CD4-positive, alpha-beta T cell treated with Interleukin-6 for 4 hours (primary cell): ENCODE results near the gene SIDT1.

Source experiments
- DNase-seq: peaks from one replicate; pipeline ENCODE4 v3.0.0-alpha.2; 2020; ENCODE audit warnings: mixed read lengths

Gene SIDT1

DNA sequence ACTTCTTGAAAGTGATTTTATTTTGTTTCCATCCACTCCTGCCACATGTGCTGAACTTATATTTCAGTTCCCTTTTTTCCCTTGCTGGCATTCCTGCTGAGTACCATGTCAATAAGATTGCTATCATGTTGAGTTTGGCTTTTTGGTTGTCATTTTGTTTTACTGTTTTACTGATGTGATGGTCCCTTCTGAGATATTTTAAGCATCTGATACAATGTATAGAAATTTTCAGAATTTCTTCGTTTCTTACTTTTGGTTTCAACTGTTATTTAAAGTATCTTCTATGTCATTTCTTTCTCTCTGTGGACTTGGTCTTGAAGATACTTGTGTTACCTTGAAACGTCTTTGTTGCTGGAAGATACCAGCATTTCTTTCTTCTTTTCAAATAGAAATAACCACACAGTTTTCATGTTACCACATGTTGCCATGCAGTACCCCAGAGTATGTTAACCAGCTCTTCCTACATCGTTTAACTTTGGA lies 14.1 kb downstream of the SIDT1 start:
- DNase-seq: no peak

DNA sequence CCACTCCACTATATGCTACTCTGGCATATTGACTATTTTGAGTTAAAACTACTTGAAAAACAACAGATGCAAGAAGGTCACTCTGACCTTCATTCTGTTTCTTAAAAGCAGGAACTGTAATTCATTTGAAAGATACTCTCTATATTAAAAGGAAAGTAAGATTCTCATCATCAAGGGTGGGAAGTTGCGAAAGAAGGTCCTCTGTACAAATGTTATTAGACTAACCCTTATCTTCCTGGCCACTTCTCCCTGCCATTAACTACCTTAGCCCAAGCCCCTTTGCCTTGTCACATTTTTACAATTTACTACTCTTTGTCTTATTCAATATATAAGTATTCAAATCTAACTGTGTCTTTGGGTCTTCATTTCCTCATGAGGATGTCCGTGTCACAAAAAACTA lies 16.1 kb downstream of the SIDT1 start:
- no peak for DNase-seq

DNA sequence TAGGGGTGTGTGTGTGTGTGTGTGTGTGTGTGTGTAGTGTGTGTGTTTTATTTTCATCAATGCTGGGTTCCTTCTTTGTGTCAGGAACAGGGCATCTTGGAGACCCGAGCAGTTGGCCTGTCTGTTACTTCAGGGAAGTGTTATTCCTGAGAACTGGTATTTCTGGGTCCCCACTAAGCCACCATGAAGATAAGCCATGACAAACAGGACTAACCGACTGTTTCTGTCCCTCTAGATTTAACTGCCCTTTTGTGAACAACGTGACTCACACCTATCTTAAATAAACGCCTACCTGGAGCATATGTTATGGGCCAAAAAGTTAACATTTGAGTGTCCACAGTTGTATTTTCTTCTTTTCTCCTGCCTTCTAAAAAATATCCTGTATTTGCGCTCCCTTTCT lies 19.5 kb downstream of the SIDT1 start:
- no peak for DNase-seq

DNA sequence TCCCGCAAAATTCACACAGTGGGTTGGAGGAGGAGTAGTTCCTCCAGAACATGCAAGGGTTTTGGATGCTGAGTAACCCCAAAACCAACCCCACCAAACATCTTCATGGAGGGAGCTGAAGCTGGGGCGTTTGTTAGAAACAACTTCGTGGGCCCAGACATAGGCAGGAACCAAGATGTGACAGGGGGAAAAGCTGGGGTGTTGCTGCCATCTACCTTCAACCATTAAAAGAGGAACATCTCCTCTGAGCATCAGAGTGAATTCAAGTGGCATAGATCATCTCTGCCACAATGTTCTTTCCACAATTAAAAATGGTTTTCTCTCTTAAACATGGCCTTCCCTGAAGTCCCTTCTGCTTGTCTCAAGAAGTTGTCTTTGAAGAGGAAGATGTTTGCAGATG lies 20.5 kb downstream of the SIDT1 start:
- DNase-seq: peak; percentile 52

DNA sequence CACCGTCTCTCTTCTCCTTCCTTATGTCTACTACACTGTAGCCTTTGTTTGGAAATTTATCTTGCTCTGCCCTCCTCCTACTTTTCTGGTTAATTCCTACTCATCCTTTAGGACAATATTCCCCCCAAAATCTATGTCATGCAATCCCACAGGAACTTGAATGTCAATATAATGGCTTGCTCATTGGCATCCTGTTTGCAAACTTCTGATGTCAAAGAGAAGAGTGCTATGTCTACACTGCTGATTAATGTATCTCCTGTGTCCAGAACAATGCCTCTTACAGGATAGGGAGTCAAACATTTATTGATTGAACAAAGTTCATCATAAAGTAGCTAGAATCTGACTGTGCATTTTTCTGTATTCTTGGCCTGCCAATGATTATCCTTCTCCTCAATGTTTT lies 22.8 kb downstream of the SIDT1 start:
- no peak for DNase-seq

DNA sequence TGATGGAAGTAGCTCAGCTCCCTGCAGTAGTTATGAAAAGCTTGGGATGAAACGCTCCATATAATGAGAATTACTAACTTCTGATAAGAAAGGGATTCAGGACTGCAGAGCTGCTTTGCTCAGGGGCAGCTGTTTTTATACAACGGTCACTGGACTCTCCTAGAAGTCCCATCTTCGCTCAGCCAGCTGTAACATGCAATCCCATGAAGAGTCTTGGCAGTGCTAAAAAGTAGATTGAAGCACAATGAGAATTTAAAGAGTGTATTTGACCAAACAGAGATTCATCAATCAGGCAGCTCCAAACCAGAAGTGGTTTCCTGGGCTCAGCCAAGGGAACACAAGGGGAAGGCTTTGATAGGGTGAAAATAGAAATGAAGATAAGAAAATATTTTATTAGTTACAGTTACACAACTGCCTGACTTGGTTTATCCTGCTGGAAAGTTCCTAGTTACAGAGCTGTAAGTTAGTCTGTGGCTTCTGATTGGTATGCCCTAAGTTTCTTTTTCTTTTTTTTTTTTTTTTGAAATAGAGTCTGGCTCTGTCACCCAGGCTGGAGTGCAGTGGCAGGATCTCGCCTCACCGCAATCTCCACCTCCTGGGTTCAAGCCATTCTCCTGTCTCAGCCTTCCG lies 24.1 kb downstream of the SIDT1 start:
- no peak for DNase-seq

DNA sequence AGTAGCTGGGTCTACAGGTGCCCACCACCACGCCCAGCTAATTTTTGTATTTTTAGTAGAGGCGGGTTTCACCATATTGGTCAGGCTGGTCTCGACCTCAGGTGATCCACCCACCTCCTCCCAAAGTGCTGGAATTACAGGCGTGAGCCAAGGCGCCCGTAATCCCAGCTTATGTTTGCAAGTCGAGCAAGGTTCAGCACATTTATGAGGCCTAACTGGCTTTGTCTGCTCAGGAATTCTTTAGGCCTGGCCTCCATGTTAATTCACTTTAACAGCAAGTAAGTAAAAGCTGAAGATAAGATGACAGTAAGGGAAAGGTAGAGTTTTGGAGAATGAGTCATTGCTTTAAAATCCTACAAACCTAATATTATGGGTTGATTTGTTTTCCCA lies 24.6 kb downstream of the SIDT1 start:
- no peak for DNase-seq

DNA sequence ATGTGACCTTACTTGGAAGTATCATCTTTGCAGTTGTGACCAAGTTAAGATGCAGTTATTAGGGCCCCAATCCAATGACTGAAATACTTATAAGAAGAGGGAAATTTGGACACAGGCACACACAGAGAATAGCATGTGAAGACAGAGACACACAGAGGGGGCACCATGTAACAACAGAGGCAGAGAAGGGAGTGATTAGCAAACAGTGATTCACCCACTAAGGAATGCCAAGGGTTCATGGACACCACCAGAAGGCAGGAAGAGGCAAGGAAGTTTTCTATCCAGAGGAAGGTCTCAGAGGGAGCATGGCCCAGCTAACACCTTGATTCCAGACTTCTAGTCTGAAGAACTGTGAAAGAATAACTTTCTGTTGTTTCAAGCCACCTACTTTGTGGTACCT lies 25.0 kb downstream of the SIDT1 start:
- DNase-seq: no peak

DNA sequence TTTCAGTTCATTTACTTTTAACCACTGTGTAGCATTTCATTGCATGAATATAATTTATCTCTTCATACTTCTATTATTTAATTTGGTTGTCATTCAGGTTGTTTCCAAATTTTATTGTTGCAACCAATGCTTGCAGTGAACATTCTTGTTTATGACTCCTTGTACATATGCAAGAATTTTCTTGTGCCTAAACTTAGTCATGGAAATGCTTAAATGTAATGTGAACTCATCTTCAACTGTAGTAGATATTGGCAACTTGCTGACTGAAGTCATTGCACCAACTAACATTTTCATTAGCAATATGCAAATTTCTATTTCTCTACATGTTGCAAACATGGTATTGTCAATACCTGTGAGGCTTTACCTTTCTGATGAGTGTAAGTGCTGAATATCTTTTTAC lies 26.7 kb downstream of the SIDT1 start:
- DNase-seq: no peak

DNA sequence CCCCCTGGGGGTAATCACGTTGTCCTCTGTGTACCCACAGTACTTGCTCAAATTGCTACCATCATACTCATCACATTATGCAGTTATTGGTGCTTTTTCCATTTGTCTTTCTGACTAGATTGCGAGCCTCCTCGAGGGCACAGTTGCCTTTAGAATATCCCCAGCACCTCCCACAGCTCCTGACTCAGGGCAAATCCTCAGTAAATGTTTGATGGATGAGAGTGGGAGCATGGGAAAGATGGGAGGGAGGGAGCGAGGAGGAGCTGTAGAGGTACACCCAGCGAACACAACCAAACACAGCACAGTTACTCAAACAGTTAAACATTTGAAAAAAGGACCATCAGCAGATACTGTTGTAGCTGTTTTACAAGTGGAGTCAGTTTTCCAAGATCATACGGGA lies 27.9 kb downstream of the SIDT1 start:
- DNase-seq: no peak

DNA sequence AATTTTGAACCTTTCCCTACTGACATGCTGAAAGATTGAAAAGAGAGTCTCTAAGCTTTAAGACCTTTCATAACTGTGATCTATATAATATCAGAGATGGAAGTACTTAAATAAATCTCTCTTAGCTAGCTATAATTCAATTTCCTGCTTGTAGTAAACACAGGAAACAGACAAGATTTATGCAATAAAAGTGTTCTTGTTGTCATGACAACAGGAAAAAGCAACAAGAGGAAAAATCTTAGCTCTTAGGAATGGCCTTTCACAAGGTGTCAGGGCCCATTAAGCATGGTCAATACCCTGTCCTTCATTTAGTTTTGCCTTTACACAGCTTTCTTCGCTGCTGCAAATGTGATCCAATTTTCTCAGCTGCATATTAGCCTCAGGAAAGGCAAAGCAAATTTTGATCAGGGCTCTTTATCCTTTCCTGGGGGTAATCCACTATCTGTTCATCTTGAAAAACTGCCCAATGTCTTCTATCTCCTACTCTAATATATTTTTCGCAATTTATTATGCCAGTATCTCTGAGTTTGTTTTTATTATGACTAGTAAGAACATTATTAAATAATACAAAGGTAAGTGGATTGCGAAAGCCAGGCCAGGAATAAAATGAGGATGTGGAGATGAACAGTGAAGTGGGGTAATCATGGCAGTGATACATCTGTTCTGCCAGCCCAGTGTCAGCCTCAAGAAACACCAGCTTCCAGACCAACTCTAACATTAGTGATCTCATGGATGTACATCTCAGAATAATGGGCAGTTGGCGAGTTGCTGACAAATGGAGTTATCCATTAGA lies 28.7 kb downstream of the SIDT1 start:
- no peak for DNase-seq

DNA sequence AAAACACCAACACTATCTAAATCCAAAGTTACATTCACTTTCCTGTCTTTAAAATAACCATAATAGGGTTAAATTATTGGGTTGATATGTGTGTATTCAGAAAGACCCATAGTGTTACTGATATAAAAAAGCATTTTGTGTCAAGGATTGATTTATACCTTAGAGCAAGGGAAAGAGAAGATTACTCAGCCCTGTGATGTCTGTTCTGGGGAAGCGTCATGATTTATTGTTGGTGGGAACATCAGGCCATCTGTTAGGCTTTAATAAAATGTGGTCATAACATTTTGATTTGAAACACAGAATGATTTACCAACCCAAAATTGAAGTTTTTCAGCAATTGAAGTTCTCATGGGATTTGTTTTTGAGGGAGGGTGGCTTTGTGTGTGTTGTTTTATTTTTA lies 33.2 kb downstream of the SIDT1 start:
- no peak for DNase-seq

DNA sequence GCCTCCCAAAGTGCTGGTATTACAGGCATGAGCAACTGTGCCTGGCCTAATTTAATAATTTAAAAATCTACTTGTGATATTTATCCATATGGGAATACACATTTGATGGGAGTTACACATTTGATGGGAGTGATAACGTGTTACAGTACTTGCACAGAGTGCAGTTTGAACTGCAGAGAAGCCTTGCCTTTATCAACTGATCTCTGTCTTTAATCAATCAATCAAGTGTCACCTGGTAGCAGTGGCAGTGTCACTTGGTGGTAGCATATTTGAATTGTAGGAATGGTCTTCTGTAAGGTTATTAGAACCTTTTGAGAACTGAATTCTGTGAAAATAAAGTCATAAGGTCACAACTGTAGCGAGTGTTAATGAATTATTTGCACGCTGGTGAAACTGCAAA lies 37.8 kb downstream of the SIDT1 start:
- DNase-seq: no peak

DNA sequence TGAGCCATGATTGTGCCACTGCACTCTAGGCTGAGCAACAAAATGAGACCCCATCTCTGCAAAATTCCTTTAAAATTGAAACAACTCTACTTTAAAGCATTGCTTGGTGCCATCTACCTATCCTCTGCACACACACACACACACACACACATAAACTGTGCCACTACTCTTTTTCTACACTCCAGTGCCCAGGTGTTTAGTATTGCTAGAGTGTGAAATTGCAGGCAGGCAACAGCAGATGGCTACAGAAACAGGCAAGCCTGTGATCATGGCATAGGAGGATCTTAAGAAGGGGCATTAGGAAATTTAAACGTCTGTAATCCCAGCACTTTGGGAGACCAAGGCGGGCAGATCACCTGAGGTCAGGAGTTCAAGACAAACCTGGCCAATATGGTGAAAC lies 39.0 kb downstream of the SIDT1 start:
- DNase-seq: no peak

DNA sequence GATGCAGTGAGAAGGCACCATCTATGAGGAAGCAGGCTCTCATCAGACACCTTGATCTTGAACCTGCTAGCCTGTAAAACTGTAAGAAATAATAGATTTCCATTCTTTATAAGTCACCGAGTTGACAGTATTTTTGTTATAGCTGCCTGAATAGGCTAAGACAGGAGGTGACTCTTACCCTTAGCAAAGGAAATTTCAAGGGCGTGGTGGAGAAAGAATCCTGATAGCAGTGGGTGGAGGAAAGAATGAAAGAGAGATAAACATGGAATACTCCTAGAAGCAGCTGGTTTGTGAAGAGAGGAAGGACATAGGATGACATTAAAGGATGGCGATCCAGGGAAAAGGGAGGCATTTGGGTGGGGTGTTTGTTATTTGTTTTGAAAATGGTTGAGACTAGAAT lies 41.4 kb downstream of the SIDT1 start:
- no peak for DNase-seq

DNA sequence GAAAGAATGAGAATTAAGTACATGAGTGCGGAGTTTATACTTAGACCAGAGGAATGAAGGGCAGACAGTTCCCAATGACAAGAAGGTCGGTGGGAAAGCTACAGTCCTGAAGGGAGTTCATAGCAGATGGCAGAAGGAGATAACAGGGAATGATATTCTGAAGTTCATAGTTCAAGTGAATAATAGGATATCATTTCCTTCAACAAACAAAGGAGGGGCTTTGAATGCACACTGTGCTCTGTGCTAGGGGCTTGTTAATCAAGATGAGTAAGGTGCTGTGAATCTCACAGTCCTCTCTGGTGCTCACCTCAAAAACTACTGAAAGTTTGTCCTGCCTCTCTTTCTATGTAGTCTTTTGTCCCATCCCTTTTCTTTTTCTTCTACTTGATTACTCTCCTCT lies 41.9 kb downstream of the SIDT1 start:
- DNase-seq: no peak

DNA sequence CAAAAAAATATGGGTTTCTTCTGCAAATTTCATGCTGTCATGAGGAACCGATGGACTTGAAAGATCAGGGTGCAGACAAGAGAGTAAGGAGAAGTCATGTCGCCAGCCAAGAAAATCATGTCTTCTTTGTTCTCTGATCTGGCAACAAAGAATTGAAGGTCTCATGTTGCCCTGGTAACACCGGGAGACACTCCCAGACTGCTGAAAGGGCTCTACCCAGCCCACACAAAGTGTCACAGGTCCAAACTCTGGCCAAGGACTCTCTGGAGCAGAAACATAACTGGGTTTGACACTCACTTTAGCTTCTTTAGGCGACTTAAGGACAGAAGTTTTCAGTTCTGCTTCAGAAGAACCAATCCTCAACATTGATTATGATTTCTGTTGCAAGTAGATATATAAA lies 42.9 kb downstream of the SIDT1 start:
- DNase-seq: no peak

DNA sequence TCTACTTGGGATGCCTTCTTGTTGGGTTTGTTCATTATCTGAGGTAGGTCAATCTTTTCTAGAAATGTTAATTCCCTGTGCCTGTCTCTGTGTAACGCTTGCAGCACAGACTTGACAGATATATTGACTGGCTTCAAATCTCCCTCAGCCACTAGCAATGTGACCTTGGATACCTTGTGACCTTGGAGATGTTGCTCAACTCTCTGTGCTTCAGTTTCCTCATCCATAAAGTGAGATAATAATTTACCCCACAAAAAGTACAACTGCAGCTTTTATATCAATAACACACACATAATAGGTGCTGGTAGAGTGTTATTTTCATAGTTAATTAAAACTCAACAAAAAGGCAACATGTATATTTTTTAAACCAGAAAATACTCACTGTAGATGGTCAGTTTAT lies 52.9 kb downstream of the SIDT1 start:
- no peak for DNase-seq

DNA sequence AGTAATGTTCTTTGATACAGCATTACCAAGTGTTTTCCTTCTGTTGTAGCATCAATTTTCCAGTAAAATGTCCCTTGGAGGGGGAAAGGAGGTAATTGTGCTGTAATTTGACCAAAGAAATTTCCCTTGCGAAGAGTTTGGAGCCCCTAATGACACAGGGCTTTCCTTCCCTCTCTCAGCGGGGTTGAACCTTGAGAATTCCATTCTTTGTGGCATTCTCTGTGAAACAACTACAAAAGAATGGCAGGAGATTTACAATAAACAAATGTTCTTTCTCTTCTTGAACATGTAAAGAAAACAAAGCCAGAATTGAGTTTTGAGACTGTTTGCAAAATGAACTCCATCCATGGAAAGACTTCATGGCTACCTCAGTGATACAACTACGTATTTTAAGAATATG lies 53.4 kb downstream of the SIDT1 start:
- no peak for DNase-seq

DNA sequence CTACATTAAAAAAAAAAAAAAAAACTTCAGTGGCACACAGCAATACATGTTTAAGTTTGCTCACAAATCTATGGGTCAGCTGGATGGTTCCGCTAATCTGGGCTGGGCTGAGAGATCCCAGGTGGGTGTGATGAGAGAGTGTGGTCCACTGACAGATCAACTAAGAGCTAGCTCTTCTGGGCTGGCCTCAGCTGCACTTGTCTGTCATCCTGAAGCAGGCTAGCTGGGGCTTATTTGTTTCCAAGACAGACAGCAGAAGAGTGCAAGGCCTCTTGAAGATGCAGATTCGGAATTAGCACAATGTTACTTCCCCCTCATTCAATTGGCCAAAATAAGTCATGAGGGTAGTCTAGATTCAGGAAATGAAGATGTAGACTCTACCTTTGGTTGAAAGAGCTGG lies 56.5 kb downstream of the SIDT1 start:
- no peak for DNase-seq

DNA sequence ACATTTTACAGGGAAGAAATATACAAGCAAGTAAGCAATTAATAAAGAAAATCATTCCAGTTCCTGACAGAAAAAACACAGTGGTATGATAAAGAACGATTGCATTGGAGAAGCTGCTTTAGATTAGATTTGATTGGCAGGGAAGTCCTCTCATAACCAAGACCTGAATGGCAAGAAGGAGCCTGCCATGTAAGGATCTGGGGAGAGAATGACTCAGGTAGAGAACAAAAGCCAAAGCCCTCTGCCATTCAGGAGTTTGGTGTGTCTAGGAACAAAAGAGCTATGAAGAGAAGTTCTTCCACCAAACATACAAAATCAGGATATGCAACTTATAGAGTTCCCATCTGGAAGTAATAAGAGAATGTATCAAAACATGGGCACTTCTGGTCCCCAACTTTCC lies 57.6 kb downstream of the SIDT1 start:
- DNase-seq: no peak

DNA sequence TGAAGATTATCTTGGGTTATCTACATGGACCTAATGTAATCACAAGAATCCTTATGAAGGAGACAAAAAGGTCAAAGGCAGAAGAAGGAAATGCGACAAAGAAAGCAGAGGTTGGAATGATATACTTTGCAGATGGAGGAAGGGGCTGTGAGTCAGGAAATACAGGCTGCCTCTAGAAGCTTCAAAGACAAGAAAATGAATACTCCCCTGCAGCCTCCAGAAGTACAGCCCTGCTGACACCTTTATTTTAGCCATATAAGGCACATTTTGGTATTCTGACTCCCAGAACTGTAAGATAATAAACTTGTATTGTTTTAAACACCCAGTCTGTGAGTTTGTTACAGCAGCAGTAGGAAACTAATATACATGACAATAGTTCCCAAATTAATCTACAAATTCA lies 58.6 kb downstream of the SIDT1 start:
- no peak for DNase-seq

DNA sequence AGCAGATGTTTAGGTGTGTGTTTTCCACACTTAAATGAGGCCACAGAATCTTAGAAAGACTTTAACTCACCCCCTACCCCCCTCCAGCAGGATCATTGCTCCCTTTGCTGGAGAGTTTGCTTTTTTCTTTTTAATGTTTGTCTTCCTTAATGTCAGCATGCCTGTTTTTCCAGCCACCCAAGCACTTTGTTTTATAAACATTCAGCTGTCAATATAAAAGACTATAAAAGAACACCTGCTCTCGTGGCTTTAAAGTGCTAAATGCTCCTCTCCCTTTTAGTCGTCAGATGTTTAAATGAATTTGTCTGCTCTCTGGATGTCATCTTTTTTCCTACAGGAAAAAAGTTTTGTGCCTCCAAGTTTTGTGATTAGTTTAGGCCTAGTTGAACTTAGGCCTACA lies 61.7 kb downstream of the SIDT1 start:
- DNase-seq: no peak

DNA sequence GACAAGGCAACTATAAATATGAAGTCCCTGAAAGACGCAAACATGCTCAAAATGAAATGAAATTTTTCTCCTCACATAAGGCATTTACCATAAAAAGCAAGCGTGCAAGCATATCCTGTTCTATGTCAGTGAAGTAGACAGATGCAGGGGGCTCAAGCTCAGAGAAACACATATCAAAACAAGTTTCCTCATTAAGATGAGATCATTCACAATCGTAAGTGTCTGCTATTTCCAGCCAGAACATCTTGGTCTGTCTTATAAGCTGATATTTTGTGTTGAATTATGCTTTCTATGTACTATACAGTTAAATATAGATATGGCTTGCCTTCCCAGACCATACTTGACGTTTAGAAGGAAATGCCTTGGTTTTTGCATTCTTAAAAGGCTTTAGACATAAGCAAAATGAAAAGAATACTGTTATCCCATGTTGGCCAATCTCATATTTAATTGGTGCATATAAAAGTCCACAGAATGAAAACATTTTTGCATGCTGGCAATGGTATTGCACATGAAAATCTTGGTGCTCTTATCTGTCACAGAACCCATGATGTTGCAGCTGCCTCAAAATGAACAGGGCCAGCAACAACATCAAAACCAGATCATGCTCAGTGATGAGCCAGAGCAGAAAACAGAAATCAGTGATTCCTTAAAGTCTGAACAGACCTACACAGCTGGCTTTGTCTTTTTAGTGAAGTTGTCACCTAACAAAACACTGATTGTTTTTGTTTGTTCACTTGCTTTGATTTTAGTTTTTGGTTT lies 65.4 kb downstream of the SIDT1 start:
- no peak for DNase-seq
